Endometrial microvascular endothelial cells (primary cell): ENCODE data around the gene SCD5. TPM values are rescaled to one million over a fixed set of nuclear protein-coding genes. Genes with fewer than 3 reads are reported as not detected.

Source experiments
- in situ Hi-C: cut with HindIII; loops from 2 replicates; pipeline ENCODE4 v1.10.0; 2017; ENCODE audit warnings: low sequenced_read_pairs, low pct_unique_long_range_greater_than_20kb; ENCODE audit errors: inconsistent ontology term
- total RNA-seq: library from RNA; depleted of rRNA; stranded (reverse); fragments of >200 nt; gene quantifications from one replicate; pipeline ENCODE4 v1.2.3, GENCODE V29; 2015; ENCODE audit errors: inconsistent ontology term

The SCD5 gene
- total RNA-seq, 1 donor from 2014 or later, result 30.7 TPM

GRCh38 chr4:82708982-82709381 lies 89.6 kb downstream of the SCD5 start:
- in situ Hi-C loops, result no loop called here

- in situ Hi-C loops, result no loop called here
Measured at GRCh38 chr4:82706349-82707000, 92.1 kb downstream of the SCD5 start.

GRCh38 chr4:82705928-82706300 lies 92.7 kb downstream of the SCD5 start:
- in situ Hi-C loops, result no loop called here

- in situ Hi-C loops, result no loop called here
Measured at GRCh38 chr4:82705169-82705927, 93.2 kb downstream of the SCD5 start.

GRCh38 chr4:82704156-82704555 lies 94.4 kb downstream of the SCD5 start:
- in situ Hi-C loops, result no loop called here

- in situ Hi-C loops, result no loop called here
Measured at GRCh38 chr4:82698412-82698811, 100.2 kb downstream of the SCD5 start.

GRCh38 chr4:82697561-82697960 lies 101.0 kb downstream of the SCD5 start:
- in situ Hi-C loops, result no loop called here

- in situ Hi-C loops, result no loop called here
Measured at GRCh38 chr4:82696117-82696860, 102.3 kb downstream of the SCD5 start.

GRCh38 chr4:82694892-82695291 lies 103.7 kb downstream of the SCD5 start:
- in situ Hi-C loops, result no loop called here

GRCh38 chr4:82694046-82694445 lies 104.5 kb downstream of the SCD5 start:
- in situ Hi-C loops, result no loop called here

GRCh38 chr4:82692101-82692780 lies 106.4 kb downstream of the SCD5 start:
- in situ Hi-C loops, result no loop called here

- in situ Hi-C loops, result no loop called here
Measured at GRCh38 chr4:82691431-82691830, 107.2 kb downstream of the SCD5 start.

GRCh38 chr4:82688091-82688795 lies 110.4 kb downstream of the SCD5 start:
- in situ Hi-C loops, result no loop called here

GRCh38 chr4:82687531-82687930 lies 111.1 kb downstream of the SCD5 start:
- in situ Hi-C loops, result no loop called here

GRCh38 chr4:82681754-82682153 lies 116.8 kb downstream of the SCD5 start:
- in situ Hi-C loops, result no loop called here

- in situ Hi-C loops, result no loop called here
Measured at GRCh38 chr4:82680834-82681233, 117.8 kb downstream of the SCD5 start.

- in situ Hi-C loops, result no loop called here
Measured at GRCh38 chr4:82679531-82679930, 119.1 kb downstream of the SCD5 start.

GRCh38 chr4:82678051-82678450 lies 120.5 kb downstream of the SCD5 start:
- in situ Hi-C loops, result no loop called here

- in situ Hi-C loops, result no loop called here
Measured at GRCh38 chr4:82677327-82677726, 121.3 kb downstream of the SCD5 start.
